ENCODE measurements around the gene HES6.

GRCh38 chr2:238281826-238282480 lies 42.1 kb upstream of the HES6 start:
- TF ChIP-seq CTCF (IDR thresholded peaks at IDR 0.05) (no peak), POLR2A (IDR thresholded peaks at IDR 0.05) (no peak)
